Endodermal cell (in vitro differentiated cells): ENCODE data around the gene NDUFB4. TPM values are rescaled to one million over a fixed set of nuclear protein-coding genes. Genes with fewer than 3 reads are reported as not detected.

Experiments
- DNase-seq: peaks from one replicate; pipeline ENCODE4 v3.0.0-alpha.2; 2017
- H3K27ac ChIP-seq: 2 replicates; pipeline ENCODE4 v1.5.1; 2013; ENCODE audit warnings: mild to moderate bottlenecking, low read depth, low read length, moderate library complexity
- H3K27me3 ChIP-seq: 2 replicates; pipeline ENCODE4 v1.6.1; 2013; ENCODE audit warnings: mild to moderate bottlenecking, low read length, moderate library complexity; ENCODE audit not compliant: insufficient read depth, control insufficient read depth, poor library complexity, severe bottlenecking
- H3K36me3 ChIP-seq: 2 replicates; pipeline ENCODE4 v1.7.0; 2013; ENCODE audit warnings: mild to moderate bottlenecking, low read length, moderate library complexity; ENCODE audit not compliant: control insufficient read depth, insufficient read depth
- H3K4me1 ChIP-seq: one replicate; pipeline ENCODE4 v1.7.0; 2013; ENCODE audit warnings: low read length; ENCODE audit not compliant: control insufficient read depth, insufficient read depth
- H3K4me3 ChIP-seq: 2 replicates; pipeline ENCODE4 v1.5.1; 2013; ENCODE audit warnings: mild to moderate bottlenecking, low read length, moderate library complexity
- H3K9ac ChIP-seq: 2 replicates; pipeline ENCODE4 v1.6.1; 2013; ENCODE audit warnings: mild to moderate bottlenecking, low read length, moderate library complexity; ENCODE audit not compliant: poor library complexity, severe bottlenecking; ENCODE audit errors: extremely low read depth
- H3K9me3 ChIP-seq: 2 replicates; pipeline ENCODE4 v1.6.1; 2013; ENCODE audit warnings: mild to moderate bottlenecking, low read length, moderate library complexity; ENCODE audit not compliant: control insufficient read depth
- H3K27ac Mint-ChIP-seq: 2 replicates; pipeline ENCODE4 v1.8.0; 2020; ENCODE audit warnings: mixed read lengths
- H3K27me3 Mint-ChIP-seq: 2 replicates; pipeline ENCODE4 v1.8.0; 2021; ENCODE audit warnings: mild to moderate bottlenecking, mixed read lengths; ENCODE audit not compliant: insufficient read depth
- H3K36me3 Mint-ChIP-seq: 2 replicates; pipeline ENCODE4 v1.8.0; 2020; ENCODE audit warnings: low read depth, mixed read lengths
- H3K4me1 Mint-ChIP-seq: 2 replicates; pipeline ENCODE4 v1.8.0; 2020; ENCODE audit warnings: mixed read lengths
- H3K4me3 Mint-ChIP-seq: 2 replicates; pipeline ENCODE4 v1.8.0; 2020; ENCODE audit warnings: mild to moderate bottlenecking, moderate library complexity, mixed read lengths
- H3K9me3 Mint-ChIP-seq: 2 replicates; pipeline ENCODE4 v1.8.0; 2020; ENCODE audit warnings: mild to moderate bottlenecking, mixed read lengths
- WGBS, 2 experiments: methylation state at CpG; one replicate each; pipeline versions ENCODE4 v1.1.5 to v1.1.7; 2013; ENCODE audit warnings: missing lambda C conversion rate in 2 of 2, mixed read lengths in 1 of 2; ENCODE audit not compliant: insufficient coverage in 1 of 2, insufficient read length in 1 of 2; 5-methylcytosine and 5-hydroxymethylcytosine counted together
- total RNA-seq, 2 donors: library from RNA; stranded (reverse); fragmentation: NEBNext Ultra II Directional in 1 of 2; extraction: Animal tissue kit (Norgen Biotek cat#: 25700) in 1 of 2; gene quantifications; 2 replicates in 1 of 2; 3 replicates in 1 of 2; pipeline ENCODE4 v1.2.1, GENCODE V29; 2021
- TF ChIP-seq, protein P1 (sequence below): fragments of 200-600 bp; sonication (generic); conservative IDR thresholded peaks from 2 replicates; pipeline ENCODE4 v1.5.0; 2021; ENCODE audit warnings: antibody characterized with exemption, mild to moderate bottlenecking

NDUFB4 gene
- total RNA-seq, 2 donors from 2014 or later: 144 to 181 TPM

GRCh38 chr3:120650311-120650710, 54.2 kb downstream of the NDUFB4 start:
- Mint-ChIP-seq H3K4me1 (peaks cover 9% of the 10 kb centered on the region), H3K4me3 (no peak overlapping the region), H3K27ac (no peak overlapping the region), H3K27me3 (no peaks in the 10 kb centered on the region), H3K36me3 (no peaks in the 10 kb centered on the region), H3K9me3 (no peaks in the 10 kb centered on the region)
- no peaks in the 10 kb centered on the region for H3K9me3 ChIP-seq
- no peak overlapping the region for H3K27ac ChIP-seq
- no peak overlapping the region for H3K4me3 ChIP-seq
- no peaks in the 10 kb centered on the region for H3K27me3 ChIP-seq
- H3K36me3 ChIP-seq: no peaks in the 10 kb centered on the region
- WGBS, 2 experiments: 80 to 91% methylated on average over 1 to 2 of the region's 2 CpGs
- DNase-seq: no peak
- no peak overlapping the region for H3K9ac ChIP-seq
- no peaks in the 10 kb centered on the region for H3K4me1 ChIP-seq
- TF ChIP-seq, protein P1, sequence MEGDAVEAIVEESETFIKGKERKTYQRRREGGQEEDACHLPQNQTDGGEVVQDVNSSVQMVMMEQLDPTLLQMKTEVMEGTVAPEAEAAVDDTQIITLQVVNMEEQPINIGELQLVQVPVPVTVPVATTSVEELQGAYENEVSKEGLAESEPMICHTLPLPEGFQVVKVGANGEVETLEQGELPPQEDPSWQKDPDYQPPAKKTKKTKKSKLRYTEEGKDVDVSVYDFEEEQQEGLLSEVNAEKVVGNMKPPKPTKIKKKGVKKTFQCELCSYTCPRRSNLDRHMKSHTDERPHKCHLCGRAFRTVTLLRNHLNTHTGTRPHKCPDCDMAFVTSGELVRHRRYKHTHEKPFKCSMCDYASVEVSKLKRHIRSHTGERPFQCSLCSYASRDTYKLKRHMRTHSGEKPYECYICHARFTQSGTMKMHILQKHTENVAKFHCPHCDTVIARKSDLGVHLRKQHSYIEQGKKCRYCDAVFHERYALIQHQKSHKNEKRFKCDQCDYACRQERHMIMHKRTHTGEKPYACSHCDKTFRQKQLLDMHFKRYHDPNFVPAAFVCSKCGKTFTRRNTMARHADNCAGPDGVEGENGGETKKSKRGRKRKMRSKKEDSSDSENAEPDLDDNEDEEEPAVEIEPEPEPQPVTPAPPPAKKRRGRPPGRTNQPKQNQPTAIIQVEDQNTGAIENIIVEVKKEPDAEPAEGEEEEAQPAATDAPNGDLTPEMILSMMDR: no peak

Other genes with a start within 250 kb of the NDUFB4 start
- 10 to 100 TPM; 16.0 to 20.5 TPM for gene LRRC58, start 247.0 kb upstream of the NDUFB4 start, total RNA-seq
- 100 to 1,000 TPM; 309 to 379 TPM for gene FSTL1, start 145.3 kb upstream of the NDUFB4 start, total RNA-seq
- gene HGD, start 85.9 kb downstream of the NDUFB4 start, total RNA-seq: not detected
- 10 to 100 TPM; 19.6 to 23.0 TPM for gene RABL3, start 146.2 kb downstream of the NDUFB4 start, total RNA-seq
- 10 to 100 TPM; 42.6 to 51.1 TPM for gene GTF2E1, start 146.4 kb downstream of the NDUFB4 start, total RNA-seq